GM19438 (cell line): ENCODE results near the gene EHBP1L1.

ENCODE experiments used
- ATAC-seq: cut with Tn5 transposase; IDR thresholded peaks from one replicate; pipeline ENCODE4 v1.9.1; 2021; ENCODE audit warnings: low read depth; ENCODE audit not compliant: unreplicated experiment

The EHBP1L1 gene

DNA sequence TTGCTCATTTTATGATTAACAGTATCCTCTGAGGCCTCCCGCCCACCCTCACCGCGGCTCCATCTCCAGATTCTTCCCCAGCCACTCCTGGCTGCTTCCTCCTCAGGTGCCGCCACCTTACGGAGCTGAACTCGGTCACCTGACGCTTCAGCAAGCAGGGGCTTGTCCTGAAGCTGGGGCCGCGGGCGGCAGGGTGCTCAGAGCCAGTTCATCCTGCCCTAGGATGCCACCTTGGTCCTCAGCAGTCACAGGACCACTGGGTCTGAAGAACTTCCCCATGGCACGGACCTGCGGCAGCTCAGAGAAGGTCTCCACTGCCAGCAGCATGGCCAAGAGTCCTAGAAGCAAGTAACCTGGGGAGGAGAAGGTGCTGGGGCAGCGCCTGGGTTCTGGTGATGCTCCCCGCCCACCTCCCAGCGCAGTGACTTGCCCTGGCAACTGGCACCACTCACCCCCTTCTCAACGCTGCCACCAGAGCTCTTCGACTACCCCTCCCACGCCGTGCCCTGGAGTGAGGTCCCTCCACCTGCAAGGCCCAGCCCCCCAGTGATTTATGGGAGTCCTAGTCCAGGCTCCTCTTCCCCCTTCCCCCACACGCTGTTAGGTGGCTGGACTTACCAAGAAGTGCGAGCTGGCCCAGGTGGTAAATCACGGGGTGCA lies 17.1 kb downstream of the EHBP1L1 start:
- ATAC-seq = no peak

DNA sequence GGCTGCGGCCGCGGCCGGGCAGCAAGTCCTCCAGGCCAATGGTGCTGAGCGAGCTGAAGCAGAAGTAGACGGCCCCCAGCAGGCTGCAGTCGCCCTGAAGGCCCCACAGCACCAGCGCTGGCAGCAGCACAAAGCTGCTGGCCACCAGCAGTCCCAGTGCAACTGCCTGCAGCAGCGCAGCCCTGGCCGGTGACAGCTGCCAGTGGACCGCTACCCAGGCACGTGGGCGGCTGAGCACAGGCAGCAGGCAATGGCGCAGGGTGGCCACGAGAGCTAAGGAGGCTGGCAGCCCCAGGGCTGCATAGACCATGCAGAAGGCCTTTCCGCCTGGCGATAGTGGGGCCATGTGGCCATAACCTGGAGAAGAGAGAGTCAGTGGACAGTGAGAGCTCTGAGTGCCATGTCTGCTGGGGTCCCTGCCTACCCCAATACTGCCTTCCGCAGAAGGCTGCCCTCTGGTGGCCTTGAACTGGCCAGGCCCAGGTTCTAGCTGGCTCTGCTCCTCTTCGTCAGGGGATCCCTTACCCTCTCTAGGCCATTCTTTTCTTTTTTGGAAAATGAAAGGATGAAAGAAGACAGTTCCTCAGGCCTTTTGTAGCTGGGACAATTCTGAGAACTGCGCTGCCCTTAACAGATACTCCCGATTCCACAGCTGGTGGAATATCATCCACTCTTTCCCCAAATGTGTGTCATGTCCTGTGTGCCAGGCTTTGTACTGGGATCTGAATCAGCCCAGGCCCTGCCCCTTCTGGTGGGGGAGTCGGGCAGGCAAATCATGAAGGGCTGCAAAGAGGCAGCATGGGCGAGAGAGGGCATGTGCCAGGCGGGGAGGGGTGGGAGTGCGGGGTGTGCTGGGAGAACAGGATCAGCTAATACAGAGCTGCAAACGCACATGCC lies 17.9 kb downstream of the EHBP1L1 start:
- no peak for ATAC-seq

DNA sequence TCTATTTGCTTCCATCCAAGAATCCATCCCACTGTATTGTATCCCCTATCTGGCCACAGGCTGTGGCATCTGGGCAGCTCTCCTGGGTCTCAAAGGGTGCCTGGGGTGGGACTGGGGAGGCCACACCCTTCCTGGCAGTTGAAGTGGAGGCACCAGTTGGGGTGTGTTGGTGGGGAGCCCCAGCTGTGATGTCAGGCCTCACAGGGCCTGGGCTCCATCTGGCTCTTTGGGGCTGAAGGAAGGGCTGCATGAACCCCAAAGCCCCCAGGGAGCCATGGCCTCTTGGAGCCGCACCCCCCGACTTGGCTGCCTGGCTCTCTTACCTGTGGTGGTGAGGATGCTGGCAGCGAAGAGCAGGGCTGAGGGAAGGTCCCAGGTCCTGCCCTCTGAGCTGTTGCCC lies 19.3 kb downstream of the EHBP1L1 start:
- ATAC-seq = no peak

DNA sequence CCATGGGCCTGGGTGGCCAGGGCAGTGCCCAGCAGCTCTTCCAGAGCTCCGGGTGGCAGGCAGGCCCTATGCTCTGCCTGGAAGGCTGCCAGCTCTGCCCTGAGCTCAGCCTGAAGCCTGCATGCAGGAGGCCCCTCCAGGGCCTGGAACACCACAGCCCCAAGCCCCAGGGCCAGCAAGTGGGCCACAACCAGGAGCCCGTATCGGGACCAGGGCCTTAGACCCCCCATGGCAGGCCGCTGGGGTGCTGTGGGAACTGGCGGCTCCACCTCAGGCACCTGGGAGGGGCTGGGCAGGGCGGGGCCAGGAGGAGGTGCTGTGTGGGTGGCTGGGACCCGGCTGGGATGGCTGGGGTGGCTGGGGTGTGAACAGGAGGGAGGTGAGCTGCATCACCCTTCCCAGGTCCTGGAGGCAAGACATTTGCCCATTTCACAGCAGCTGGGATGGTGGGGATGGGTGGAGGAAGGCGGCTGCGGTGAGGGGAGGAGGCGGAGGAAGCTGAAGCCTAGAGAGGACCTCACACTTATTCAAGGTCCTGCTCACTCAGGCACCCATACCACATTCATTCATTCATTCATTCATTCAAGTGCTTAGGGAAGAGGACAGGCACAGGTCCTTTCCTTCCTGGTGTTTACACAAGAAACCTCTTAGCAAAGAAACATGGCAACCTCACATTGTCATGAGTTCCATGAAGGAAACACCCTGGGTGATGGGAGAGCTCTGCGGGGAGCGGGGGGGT lies 19.9 kb downstream of the EHBP1L1 start, which contains the start of gene KCNK7:
Gene KCNK7 (minus strand): TSS at position 258 of the 739 bp plus-strand sequence. CDS start 28 bp downstream, at position 230.
- ATAC-seq = no peak

DNA sequence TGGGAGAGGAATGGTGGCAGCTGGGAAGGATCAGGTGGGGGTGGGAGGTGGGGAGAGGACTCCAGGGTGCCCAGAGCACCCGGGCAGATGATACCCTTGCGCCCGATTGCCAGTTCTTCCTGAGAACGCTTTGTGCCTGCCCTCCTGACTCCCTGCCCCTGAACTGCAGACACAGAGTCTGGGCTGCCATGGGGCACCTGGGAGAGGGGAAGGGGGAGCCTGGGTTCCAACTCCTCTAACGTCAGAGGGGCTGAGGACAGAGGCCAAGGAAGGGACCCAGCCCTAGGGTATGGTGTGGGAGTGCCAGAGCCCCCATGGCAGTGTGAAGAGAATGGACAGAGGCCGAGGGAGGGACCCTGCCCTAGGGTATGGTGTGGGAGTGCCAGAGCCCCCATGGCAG lies 20.7 kb downstream of the EHBP1L1 start:
- ATAC-seq = no peak

DNA sequence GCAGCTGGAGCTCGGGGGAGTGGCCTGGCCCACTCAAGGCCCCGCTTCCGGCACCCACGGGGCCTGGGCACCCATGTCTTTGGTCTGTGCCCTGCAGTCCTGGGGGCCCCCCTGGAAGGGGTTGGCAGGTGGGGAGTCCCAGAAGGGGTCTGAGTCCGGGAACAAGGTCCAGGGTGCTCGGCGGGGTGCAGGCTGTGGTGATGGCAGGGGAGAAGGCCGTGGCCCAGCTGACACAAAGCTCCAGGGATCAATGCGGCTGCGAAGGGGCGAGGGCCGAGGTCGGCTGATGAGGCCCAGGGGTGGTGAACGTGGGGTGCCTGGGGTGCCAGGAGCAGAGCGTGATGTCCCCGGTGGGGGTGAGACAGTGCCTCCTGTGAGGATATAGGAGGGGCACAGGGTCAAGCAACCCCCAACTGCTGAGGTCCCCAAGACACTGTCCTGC lies 22.4 kb downstream of the EHBP1L1 start:
- ATAC-seq = no peak

DNA sequence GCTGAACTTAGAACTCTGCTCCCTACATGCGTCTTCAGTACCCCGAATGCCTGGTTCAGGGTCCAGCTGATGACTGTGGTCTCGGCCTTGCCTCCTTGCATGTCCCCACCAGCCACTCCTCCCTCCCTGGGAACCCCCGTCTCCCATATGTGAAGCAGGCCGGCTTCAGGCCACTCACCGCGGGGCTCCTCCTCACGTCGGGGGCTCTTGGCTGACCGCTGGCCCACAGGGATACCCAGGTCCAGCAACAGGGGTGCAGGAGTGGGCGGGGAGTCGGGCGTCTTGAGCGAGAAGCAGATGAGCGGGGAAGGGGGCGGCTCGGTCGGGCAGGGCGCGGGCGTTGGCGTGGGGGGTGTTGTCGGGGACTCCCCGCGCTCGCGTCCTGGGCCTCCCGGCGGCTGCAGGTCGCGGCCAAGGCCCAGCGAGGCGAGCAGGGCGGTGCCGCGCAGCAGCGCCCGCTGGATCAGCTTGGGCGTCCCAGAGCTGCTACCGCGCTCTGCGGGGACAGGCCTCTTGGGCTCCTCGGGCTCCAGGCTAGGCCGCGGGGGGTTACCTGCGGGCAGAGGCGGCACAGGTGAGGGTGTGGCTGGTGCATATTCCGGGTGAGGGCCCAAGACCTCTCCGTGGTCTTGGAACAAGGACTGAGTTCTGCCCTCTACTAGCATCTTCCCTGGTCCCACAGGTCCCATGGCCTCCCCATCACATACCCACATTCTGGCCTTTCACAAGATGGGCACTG lies 23.5 kb downstream of the EHBP1L1 start:
- ATAC-seq = no peak

DNA sequence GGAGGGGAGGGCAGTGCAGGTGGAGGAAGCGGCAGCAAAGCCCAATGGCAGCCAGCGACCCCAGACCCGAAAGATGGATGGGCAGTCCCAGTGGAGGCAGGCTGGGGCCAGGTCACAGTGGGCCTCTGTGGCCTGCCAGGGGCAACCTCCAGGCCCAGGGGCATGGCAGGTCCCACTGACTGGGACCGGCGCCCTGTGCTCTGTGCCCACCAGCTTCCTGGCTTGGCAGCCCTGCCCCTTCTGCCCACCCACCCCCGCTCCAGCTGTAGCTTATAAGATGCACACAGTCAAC lies 24.0 kb downstream of the EHBP1L1 start:
- no peak for ATAC-seq

DNA sequence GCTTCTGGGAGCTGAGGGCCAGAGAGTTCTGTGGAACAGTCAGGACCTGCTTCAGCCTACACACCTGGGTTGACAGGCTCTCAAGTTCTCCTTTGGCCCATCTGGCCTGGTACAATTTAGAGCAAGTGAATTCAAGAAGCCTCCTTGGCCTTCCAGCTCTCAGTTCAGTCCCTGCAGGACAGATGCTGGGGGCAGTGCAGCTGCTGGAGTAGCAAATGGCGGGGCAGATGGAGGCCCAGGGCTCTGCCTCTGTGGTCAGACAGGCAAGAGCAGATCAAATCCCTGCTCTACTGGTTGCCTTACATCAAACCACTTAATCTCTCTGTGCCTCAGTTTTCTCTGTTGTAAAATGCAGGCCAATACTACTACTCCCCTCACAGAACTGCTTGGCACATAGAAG lies 28.4 kb downstream of the EHBP1L1 start:
- ATAC-seq = no peak

DNA sequence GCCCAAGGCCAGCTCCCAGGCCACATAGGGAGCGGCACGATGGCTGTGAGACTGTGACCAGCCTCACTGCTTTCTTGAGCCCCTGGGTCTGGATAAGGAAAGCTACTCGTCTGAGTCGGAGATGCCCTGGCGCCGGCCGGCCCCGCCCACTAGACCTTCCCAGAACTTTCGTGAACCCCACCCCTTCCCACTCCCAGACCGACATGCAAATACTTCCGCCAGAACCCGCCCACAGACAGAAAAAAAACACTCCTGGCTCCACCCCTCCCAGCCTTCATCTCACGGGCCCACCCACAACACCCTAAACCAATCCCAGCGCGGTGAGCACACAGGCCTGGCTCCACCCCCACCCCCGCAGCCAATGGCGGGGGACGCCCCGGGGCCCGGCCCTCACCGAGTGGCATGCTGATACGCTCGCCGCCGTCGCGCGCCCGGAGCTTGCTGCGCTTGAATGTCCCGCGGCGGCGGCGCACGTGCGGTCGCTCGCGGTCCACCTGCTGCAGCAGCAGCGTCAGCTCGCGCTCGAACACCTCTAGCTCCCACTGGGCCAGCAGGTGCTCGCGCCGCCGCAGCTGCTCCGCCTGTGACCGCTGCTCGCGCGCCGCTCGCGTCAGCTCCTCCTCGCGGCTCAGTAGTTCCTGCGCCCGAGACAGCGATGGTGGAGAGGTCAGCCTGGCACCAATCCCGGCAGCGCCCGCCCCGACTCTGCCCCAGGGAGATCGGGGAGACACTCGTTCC lies 31.2 kb downstream of the EHBP1L1 start:
- ATAC-seq = no peak

DNA sequence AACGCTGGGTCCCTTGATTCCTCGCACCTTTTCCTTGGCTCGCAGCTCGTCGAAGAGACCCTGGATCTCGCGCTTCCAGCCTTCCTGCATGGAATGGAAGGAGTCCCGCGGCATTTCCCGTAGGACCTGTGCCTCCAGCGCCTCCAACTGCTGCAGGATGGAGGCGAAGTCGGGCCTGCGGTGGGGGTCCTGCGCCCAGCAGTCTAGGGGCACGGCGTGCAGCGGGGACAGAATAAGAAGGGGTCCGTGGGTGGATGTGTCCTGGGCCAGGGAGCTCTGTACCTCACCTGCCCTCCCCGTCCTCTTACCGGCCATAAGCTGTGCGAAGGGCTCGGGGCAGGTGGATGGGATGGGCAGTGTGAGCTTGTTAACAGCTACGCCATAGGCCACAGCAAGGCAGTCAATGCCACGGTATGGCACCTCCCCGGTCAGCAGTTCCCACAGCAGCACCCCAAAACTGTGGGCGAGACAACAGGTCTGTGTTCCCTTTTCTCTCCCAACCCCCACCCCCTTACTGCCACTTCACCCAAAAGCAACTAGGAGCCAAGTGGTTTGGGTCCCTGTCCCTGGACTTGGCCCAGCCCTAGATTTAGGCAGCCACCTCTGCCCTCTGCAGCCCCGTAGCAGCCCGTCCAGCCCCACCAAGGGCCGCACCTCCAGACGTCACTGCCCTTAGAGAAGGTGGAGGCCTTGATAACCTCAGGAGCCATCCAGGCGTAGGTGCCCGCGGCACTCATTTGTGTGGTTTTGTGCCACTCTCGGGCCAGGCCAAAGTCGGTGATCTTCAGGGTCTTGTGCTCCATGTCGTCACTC lies 32.0 kb downstream of the EHBP1L1 start:
- no peak for ATAC-seq

DNA sequence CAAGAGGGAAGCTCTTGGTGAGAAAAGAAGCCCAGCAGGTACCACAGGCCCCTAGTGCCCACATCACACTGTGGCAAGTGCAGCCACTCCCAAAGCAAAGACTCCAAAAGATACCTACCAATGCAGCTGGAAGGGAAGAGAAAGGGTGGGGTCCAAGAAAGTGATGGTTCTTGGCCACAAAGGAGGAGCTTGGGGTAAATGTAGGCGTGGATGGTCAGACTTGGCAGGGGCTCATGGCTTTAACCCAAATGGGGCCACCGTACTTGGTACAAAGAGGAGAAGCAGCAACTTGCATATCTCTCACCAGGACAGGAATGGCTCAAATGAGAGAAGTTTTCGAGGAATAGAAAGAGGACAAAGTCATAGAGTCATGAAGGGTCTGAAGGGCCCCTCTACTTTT lies 33.4 kb downstream of the EHBP1L1 start:
- ATAC-seq = no peak

DNA sequence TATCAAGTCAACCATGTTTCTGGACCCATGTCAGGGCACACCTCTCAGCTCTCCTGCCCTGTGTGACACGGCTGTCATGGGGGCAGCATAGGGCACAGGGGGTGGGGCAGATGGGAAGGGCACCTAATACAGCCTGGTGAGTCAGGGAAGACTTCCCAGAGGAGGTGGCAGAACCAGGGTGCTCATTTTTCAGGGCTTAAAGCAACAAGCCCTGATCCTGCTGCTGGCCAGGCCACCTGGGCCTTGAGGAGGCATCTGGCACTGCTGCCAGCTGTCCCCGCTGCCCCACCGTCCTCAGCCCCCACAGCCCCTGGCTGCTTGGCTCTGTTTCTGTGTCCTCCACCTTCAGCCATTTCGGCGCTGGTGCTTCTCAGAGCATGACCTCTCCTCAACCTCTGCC lies 33.8 kb downstream of the EHBP1L1 start:
- no peak for ATAC-seq

DNA sequence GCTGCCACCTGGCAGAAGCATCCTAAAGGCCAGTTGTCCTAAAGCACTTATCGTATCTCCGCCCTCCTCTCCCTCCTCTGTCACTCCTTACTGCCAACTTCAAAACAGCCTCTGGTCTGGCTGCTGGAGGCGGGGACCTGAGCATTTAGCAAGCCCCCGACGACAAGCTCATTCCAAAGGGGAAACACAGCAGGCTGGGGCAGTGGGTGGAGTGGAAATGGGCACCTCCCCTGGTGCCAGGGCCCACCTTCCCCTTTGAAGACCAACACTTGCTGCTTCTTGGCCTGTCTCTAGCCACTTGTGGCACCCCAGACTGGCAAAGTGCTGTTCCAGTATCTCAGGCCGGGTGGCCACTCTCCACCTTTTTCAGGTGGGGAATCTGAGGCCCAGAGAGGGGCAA lies 34.6 kb downstream of the EHBP1L1 start:
- no peak for ATAC-seq

DNA sequence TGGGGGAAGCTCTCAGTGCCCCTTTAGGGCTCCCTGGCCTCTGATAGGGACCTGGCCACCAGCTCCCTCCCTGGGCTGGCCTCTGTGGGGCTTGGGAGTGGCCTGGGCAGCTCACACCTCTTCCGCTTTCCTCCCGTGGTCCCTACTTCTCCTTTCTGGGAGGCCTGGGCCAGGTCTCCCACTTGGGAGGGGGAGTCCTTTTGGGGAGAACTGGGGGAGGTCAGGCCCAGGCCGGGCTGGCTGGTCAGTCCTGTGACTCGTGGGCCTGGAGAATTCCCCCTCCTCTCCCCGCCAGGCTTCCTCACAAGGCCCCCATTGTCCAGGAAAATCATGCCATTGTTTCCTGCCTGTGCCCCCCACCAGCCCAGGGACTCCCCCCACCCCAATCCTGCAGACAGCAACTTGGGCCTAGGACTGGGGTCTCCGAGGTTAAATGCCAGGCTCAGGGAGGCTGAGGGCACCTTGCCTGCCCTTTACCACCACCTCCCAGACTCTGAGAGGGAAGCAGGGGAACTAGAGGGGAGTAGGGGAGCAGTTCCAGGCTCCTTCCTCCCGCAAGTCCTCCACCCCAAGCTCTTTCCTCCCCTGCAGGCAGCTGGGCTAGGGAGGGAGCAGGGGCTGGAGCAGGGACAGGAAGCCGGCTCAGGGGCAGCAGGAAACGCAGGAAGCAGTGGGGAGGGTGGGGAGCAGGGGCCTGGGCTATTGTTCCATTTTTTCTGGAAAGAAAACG lies 35.3 kb downstream of the EHBP1L1 start:
- no peak for ATAC-seq

DNA sequence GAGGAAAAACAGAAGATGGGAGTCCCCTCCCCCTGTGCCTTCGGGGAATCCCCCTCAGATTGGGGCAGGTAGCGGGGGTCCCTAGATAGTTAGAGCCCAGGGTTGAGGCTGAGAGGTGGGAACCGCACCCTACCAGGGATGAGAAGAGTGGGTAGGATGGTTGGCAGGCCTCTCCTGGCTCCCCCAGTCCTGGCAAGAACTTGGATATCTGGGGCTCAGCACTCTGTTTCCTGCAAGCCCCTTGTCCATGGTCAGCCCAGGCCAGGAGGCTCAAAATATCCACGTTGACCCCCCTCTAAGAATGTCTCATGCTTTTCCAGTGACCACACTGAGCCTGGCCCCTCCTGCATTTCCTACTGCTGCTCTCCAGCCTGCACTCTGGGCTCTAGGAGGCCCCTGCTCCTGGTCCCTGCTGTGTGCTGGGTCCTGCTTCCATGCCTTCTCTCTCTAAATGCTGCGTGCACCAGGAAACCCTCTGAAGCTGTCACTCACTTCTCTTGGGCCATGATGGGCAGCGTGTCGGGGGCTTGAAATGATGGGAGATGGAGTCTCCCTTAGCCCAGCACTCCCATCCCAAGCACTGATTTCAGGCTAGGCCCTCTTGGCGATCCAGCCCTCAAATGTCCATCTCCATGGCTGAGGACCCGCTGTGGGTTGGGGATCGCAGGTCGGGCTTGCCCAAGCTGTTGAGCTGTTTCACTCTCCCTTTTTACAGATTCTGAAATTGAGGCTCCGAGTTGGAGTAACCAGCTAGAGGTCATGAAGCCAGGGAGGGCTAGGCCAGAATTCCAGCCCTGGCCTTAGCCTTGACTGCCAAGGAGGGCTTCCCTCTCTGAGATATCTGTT lies 36.1 kb downstream of the EHBP1L1 start:
- no peak for ATAC-seq

DNA sequence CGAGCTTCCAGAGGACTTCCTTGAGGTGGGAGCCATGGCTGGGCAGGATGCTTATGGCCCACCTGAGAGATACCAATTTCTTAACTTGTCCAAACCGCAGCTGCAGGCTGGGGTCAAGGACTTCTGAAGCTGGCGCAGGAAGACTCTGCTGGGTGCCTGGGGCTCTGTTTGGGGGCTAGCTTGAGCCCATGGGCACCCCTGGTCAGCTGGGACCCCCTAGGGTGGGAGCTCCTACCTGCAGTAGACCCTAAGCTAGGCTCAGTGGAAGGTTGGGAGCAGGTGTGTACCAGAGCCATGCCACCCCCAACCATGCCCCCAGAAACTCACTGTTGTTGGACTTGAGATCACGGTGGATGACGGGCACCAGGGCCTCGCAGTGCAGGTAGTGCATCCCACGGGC lies 36.8 kb downstream of the EHBP1L1 start:
- no peak for ATAC-seq
